SK-N-SH treated with all-trans-retinoic acid at 6 μM for 48 hours (cell line): ENCODE results near the gene AFF1.

Experiments used
- ATAC-seq: fragments of 200-7000 bp; cut with Tn5 transposase; 3 replicates; pipeline ENCODE4 v1.9.1; 2020; ENCODE audit warnings: mild to moderate bottlenecking, moderate library complexity
- ARNTL ChIP-seq: fragments of 450-650 bp; formaldehyde crosslinking; IDR thresholded peaks from 2 replicates; pipeline ENCODE4 v1.5.0; 2020; ENCODE audit warnings: low read depth, mild to moderate bottlenecking, moderate library complexity, borderline replicate concordance
- BACH2 ChIP-seq: fragments of 250-450 bp; sonication (Bioruptor Pico); IDR thresholded peaks from 2 replicates; pipeline ENCODE4 v1.9.0; 2021; ENCODE audit warnings: mild to moderate bottlenecking, borderline replicate concordance
- CREB5 ChIP-seq: fragments of 250-450 bp; sonication (Bioruptor Pico); IDR thresholded peaks from 2 replicates; pipeline ENCODE4 v1.5.1; 2020; ENCODE audit warnings: low read depth, mild to moderate bottlenecking, moderate library complexity
- CSDC2 ChIP-seq: fragments of 250-450 bp; sonication (Bioruptor Pico); IDR thresholded peaks from 2 replicates; pipeline ENCODE4 v1.5.0; 2020; ENCODE audit warnings: mild to moderate bottlenecking, moderate library complexity
- CSRNP3 ChIP-seq: fragments of 250-450 bp; sonication (Bioruptor Pico); IDR thresholded peaks from 2 replicates; pipeline ENCODE4 v1.5.1; 2021; ENCODE audit warnings: mild to moderate bottlenecking, moderate library complexity
- ESRRG ChIP-seq: fragments of 250-450 bp; sonication (Bioruptor Pico); IDR thresholded peaks from 2 replicates; pipeline ENCODE4 v1.6.1; 2021; ENCODE audit warnings: mild to moderate bottlenecking
- GLIS3 ChIP-seq: fragments of 250-450 bp; sonication (Bioruptor Pico); IDR thresholded peaks from 2 replicates; pipeline ENCODE4 v1.5.0; 2020; ENCODE audit warnings: mild to moderate bottlenecking, moderate library complexity
- ISL1 ChIP-seq: fragments of 250-450 bp; sonication (Bioruptor Pico); IDR thresholded peaks from 2 replicates; pipeline ENCODE4 v2.1.2; 2022; ENCODE audit warnings: mild to moderate bottlenecking, moderate library complexity
- OSR1 ChIP-seq: fragments of 250-450 bp; sonication (Bioruptor Pico); IDR thresholded peaks from 2 replicates; pipeline ENCODE4 v1.8.0; 2022; ENCODE audit warnings: moderate library complexity, mild to moderate bottlenecking, inconsistent platforms
- PATZ1 ChIP-seq: fragments of 250-450 bp; sonication (Bioruptor Pico); IDR thresholded peaks from 2 replicates; pipeline ENCODE4 v1.8.0; 2020; ENCODE audit warnings: mild to moderate bottlenecking, moderate library complexity, borderline replicate concordance
- POU6F1 ChIP-seq: fragments of 250-450 bp; sonication (Bioruptor Pico); IDR thresholded peaks from 2 replicates; pipeline ENCODE4 v1.8.0; 2021; ENCODE audit warnings: low read depth, mild to moderate bottlenecking, moderate library complexity, borderline replicate concordance
- RARB ChIP-seq: fragments of 250-450 bp; sonication (Bioruptor Pico); IDR thresholded peaks from 2 replicates; pipeline ENCODE4 v1.8.0; 2021; ENCODE audit warnings: mild to moderate bottlenecking, moderate library complexity
- SNAI2 ChIP-seq: fragments of 250-450 bp; sonication (Bioruptor Pico); IDR thresholded peaks from 2 replicates; pipeline ENCODE4 v1.5.0; 2020; ENCODE audit warnings: mild to moderate bottlenecking, moderate library complexity
- TCF4 ChIP-seq: fragments of 250-450 bp; sonication (Bioruptor Pico); IDR thresholded peaks from 2 replicates; pipeline ENCODE4 v1.8.0; 2021; ENCODE audit warnings: mild to moderate bottlenecking, moderate library complexity, borderline replicate concordance
- TOX ChIP-seq: fragments of 250-450 bp; sonication (Bioruptor Pico); IDR thresholded peaks from 2 replicates; pipeline ENCODE4 v1.8.0; 2021; ENCODE audit warnings: mild to moderate bottlenecking, moderate library complexity, borderline replicate concordance
- TSHZ2 ChIP-seq: fragments of 250-450 bp; sonication (Bioruptor Pico); IDR thresholded peaks from 2 replicates; pipeline ENCODE4 v1.5.0; 2020; ENCODE audit warnings: mild to moderate bottlenecking, moderate library complexity
- ZC3H10 ChIP-seq: fragments of 250-450 bp; sonication (Bioruptor Pico); IDR thresholded peaks from 2 replicates; pipeline ENCODE4 v1.5.1; 2021; ENCODE audit warnings: mild to moderate bottlenecking, moderate library complexity
- ZFP3 ChIP-seq: fragments of 250-450 bp; sonication (Bioruptor Pico); IDR thresholded peaks from 2 replicates; pipeline ENCODE4 v1.5.0; 2020; ENCODE audit warnings: mild to moderate bottlenecking, moderate library complexity
- ZFP30 ChIP-seq: fragments of 450-650 bp; formaldehyde crosslinking; IDR thresholded peaks from 2 replicates; pipeline ENCODE4 v1.5.0; 2022; ENCODE audit warnings: mild to moderate bottlenecking, moderate library complexity
- ZNF565 ChIP-seq: fragments of 450-650 bp; formaldehyde crosslinking; conservative IDR thresholded peaks from 2 replicates; pipeline ENCODE4 v1.5.0; 2020; ENCODE audit warnings: low read depth, mild to moderate bottlenecking, moderate library complexity
- ZNF70 ChIP-seq: fragments of 450-650 bp; formaldehyde crosslinking; IDR thresholded peaks from 2 replicates; pipeline ENCODE4 v1.5.0; 2020; ENCODE audit warnings: mild to moderate bottlenecking, moderate library complexity
- ZNF8 ChIP-seq: fragments of 450-650 bp; formaldehyde crosslinking; IDR thresholded peaks from 2 replicates; pipeline ENCODE4 v1.5.0; 2020; ENCODE audit warnings: mild to moderate bottlenecking, moderate library complexity

Gene AFF1

GRCh38 chr4:87007528-87008446, 73.0 kb downstream of the AFF1 start:
- TF ChIP-seq ESRRG (CRISPR knock-in tag) = no peak
- no peak for TF ChIP-seq ZFP3 (CRISPR knock-in tag)
- TF ChIP-seq ZNF70 = no peak
- no peak for TF ChIP-seq ZC3H10
- TF ChIP-seq BACH2 = no peak
- peak; percentile 41 for ATAC-seq

- TF ChIP-seq TCF4 (CRISPR knock-in tag) = no peak
- TF ChIP-seq, all 23 proteins: peak for 0
- no peak for ATAC-seq
These were observed 74.4 kb downstream of the AFF1 start for GRCh38 chr4:87009095-87009648.

- ATAC-seq = no peak
- no peak for TF ChIP-seq ARNTL (CRISPR knock-in tag)
- TF ChIP-seq GLIS3 (CRISPR knock-in tag) = no peak
- TF ChIP-seq OSR1 (CRISPR knock-in tag) = no peak
- no peak for TF ChIP-seq BACH2
- TF ChIP-seq ZNF565 (CRISPR knock-in tag) = no peak
- TF ChIP-seq SNAI2 (CRISPR knock-in tag) = no peak
- no peak for TF ChIP-seq ZFP3 (CRISPR knock-in tag)
- TF ChIP-seq ZC3H10 = no peak
- TF ChIP-seq TOX (CRISPR knock-in tag) = no peak
- no peak for TF ChIP-seq ZFP30
- TF ChIP-seq PATZ1 = no peak
- no peak for TF ChIP-seq POU6F1 (CRISPR knock-in tag)
- TF ChIP-seq ISL1 = no peak
These were observed 75.4 kb downstream of the AFF1 start for GRCh38 chr4:87010192-87010591.

GRCh38 chr4:87011340-87012034, 76.7 kb downstream of the AFF1 start:
- ATAC-seq = peak; percentile 11
- TF ChIP-seq POU6F1 (CRISPR knock-in tag) = no peak
- no peak for TF ChIP-seq SNAI2 (CRISPR knock-in tag)
- TF ChIP-seq ZNF8 (CRISPR knock-in tag) = no peak
- no peak for TF ChIP-seq TSHZ2 (CRISPR knock-in tag)
- no peak for TF ChIP-seq ZNF565 (CRISPR knock-in tag)
- no peak for TF ChIP-seq CREB5 (CRISPR knock-in tag)
- no peak for TF ChIP-seq BACH2
- TF ChIP-seq RARB = no peak
- TF ChIP-seq CSDC2 = no peak
- no peak for TF ChIP-seq OSR1 (CRISPR knock-in tag)
- TF ChIP-seq TOX (CRISPR knock-in tag) = no peak
- TF ChIP-seq ESRRG (CRISPR knock-in tag) = no peak
- TF ChIP-seq CSRNP3 (CRISPR knock-in tag) = no peak
- no peak for TF ChIP-seq GLIS3 (CRISPR knock-in tag)
